Activated gamma-delta T cell (primary cell): Measurements from ENCODE around the gene AK5.
"Not testable (repeated sequence)": the region's sequence is repeated elsewhere in the genome, so short reads cannot be mapped to it uniquely, and the experiment has no call there.

Experiments
- DNase-seq: peaks from one replicate; lab custom pipeline; 2025; lab: John Stamatoyannopoulos, UW

Gene AK5

GRCh38 chr1:77506771-77507170 lies 225.0 kb downstream of the AK5 start:
- DNase-seq, result no peak

- DNase-seq, result no peak
Measured at GRCh38 chr1:77509051-77509492, 227.3 kb downstream of the AK5 start.

DNA sequence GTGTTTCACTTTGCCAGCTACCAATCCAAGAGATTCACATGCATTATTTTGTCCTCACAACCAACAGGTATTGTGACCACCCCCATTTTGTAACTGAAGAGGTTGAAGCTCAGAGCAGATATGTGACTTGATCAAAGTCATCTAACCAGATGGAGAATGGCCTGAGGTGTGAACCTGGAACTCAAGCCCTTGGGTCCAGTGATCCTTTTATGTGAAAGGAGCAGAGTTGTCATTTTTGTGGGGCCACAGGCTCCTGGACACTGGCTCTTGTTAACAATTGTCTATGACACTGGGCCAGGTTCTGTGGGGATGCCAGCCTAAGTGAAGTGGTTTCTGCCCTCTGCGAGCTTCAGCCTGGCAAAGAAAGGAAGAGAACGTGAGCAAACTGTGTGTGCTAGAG lies 228.1 kb downstream of the AK5 start:
- no peak for DNase-seq

GRCh38 chr1:77511440-77511840 lies 229.6 kb downstream of the AK5 start:
- DNase-seq, result no peak

GRCh38 chr1:77512650-77513049 lies 230.8 kb downstream of the AK5 start:
- not testable (repeated sequence) for DNase-seq

DNA sequence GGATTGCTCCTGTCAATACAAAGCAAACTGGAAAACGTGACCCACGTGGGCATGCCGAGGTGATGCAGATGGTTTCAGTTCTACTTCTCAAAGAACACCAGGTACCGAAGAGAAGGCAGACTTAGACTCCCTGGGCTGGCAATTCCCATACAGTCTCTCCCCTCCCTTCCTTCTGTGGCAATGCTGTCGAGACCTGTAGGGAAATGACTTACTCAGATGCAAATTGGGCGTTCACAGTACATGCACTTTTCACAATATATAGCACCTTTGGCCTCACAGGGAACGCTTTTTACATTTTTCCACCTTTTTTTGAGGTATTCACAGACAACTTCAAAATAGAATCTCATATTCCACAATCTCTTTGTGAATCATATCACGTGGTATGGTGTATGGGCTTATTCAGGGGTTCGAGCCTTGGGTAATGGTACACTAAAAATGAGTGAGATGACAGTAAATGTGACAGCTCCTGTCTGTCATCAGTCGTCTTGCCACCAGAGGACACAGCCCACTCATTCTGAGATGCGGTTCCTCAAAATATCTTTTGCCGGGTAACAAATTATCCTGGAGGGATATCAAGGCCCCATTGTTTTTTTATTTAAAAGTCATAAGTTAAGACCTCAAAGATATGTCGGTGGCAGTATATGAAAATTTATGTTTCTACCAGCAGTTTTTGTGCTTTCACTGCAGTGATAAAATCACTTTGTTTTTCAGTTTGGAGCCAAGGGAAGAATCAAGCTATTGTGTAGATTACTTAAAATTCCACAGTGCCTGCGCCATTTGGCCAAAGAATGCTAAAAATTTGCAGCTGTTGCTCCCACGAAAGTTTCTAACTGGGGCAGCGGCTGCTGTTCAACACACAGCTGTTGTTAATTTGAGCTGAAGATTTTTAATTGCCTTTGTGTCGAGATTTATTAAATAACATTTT lies 232.3 kb downstream of the AK5 start:
- DNase-seq, result no peak

DNA sequence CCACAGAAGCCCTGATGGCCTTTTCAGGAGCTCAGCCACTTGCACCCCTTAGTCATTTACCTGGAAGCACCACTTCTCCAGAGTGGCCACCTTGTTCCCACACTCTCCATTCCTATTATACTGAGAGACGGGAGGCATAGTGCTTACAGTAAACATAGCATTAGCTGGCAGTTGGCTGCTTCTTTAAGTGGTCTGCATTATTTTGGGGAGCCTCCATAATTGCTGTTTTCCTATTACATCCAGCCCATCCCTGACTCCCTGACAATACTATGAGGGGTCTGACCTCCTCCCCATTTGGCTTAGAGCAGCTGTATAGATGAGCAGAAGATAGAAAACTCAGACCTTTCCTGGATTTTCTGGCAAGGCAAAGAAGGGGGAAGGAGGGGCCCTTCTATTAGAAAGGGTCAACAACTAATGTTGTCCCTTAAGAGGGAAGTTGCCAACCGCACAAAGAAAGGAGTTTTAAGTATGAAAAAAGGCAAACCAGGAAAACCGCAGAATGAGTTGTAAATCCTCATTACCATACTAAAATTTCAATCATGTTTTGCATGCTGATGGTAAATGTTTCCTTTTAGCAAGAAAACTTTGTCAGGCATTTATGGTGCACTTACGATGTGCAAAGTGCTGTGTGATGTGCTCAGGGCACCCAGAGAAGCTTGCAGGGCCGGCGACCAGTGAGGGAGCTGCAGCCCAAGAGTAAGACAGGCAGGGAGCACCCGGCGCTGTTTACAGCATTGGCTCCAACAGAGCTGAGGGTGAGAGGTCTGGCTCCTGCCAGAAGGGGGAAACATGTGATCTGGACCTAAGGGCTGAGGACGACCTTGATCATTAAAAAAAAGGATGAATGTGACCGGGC lies 233.3 kb downstream of the AK5 start:
- DNase-seq, result no peak

- no peak for DNase-seq
Measured at GRCh38 chr1:77516106-77516505, 234.3 kb downstream of the AK5 start.

DNA sequence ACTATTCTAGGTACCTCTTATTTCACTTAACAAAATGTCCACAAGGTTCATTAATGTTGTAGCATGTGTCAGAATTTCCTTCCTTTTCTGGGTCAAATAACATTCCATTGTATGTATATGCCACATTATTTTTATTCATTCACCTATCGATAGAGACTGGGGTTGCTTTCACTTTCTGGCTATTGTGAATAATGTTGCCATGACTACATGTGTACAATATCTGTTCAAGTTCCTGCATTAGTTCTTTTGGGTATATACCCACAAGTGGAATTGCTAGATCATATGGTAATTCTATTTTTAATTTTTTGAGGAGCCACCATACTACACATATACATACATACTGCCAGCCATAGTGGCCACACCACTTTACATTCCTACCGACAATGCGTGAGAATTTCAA lies 242.2 kb downstream of the AK5 start:
- DNase-seq, result no peak

DNA sequence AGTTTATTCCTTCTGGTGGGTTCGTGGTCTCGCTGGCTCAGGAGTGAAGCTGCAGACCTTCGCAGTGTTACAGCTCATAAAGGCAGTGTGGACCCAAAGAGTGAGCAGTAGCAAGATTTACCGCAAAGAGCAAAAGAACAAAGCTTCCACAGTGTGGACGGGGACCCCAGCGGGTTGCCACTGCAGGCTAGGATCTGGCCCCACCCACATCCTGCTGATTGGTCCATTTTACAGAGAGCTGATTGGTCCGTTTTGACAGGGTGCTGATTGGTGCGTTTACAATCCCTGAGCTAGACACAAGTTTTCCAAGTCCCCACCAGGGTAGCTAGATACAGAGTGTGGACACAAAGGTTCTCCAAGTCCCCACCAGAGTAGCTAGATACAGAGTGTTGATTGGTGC lies 249.3 kb downstream of the AK5 start:
- not testable (repeated sequence) for DNase-seq

- not testable (repeated sequence) for DNase-seq
Measured at GRCh38 chr1:77531596-77532280, 249.9 kb downstream of the AK5 start.

GRCh38 chr1:77532641-77533040 lies 250.8 kb downstream of the AK5 start:
- no peak for DNase-seq

GRCh38 chr1:77533660-77534305 lies 252.0 kb downstream of the AK5 start:
- no peak for DNase-seq

DNA sequence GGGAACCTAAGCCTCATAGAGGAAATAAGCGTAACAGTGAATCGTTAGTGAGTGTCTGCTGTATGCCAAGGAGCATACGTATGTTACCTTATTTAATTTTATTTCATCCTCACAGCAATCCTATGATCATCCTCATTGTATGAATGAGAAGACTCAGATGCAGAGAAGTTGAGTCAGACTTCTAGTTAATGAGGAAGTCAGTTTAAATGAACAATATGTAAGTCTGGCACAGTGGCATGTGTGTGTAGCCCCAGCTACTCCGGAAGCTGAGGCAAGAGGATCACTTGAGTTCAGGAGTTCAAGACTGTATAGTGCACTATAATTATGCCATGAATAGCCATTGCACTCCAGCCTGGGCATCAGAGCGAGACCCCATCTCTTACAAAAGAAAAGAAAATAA lies 252.6 kb downstream of the AK5 start:
- no peak for DNase-seq

- no peak for DNase-seq
Measured at GRCh38 chr1:77536813-77537212, 255.0 kb downstream of the AK5 start.

DNA sequence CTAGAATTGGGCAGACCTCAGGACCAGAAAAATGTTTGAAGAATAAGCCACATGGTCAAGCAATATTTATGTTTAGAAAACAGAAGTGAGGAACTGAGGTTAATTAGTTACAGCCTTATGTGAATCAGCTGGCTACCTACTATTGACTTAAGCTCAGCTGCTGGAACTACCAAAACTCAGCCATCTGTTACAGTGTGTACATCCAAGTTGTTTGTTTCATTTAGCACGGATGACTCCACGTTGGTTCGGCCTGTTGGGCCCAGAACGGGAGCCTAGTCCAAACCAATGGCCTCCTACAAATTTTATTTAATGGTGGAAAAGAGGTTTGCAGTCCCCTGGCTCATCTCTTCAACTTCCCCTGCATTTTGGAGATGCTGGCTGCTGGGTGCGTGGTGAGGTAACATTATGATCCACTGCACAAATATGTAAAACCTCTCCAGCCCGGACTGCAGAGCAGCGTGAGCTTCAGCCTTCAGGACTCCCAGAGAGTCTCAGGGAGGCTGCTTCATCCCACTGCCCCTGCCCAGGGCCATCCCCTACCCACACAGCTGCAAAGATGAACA lies 257.2 kb downstream of the AK5 start:
- no peak for DNase-seq

DNA sequence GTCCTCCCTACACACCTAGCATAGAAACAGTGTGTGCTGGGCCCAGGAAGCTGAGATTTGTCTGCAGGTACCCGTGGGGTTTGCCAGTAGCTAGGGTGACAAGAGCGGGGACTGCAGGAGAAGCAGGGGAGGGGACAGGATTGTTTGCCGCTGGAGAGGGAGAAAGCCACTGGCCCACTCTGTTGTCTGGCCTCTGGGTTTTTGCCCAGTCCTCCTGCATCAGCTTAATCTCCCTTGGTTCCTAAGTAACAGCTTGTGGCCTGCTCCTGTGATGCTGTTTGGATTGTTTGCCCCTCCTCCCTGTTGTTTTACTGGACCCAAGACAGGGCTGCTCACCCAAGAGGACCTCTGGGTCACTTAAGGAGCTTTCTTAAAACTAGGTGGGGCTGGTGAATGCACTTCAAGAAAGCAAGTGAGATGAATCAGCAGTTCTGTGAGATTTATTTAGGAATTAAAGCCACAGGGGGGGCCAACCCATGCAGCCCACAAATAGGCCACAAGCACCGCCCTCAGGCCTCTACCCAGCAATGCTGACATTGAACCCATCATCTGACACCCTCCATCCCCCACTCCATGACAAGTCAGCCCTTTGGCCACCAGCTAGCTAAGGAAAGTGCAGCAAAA lies 257.8 kb downstream of the AK5 start:
- DNase-seq, result no peak

DNA sequence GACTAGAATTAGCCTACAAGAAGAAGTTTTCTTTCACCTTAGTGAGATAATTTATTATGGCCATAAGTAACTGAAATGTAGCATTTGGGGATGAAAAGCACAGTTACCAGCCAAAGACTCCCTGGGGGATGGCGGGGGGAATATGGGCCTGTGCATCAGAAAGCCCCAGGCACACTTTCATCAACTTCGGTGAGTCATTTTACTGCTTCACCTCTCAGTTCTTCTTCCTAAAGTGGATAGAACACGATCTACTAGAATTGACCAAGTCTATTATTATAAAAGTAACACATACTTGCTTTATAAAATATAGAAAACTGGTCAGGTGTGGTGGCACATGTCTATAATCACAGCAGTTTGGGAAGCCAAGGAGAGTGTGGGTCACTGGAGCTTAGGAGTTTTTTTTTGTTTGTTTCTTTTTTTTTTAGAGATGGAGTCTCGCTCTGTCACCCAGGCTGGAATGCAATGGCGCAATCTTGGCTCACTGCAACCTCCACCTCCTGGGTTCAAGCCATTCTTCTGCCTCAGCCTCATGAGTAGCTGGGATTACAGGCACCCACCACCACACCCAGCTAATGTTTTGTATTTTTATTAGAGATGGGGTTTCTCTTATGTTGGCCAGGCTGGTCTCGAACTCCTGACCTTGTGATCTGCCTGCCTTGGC lies 258.8 kb downstream of the AK5 start:
- no peak for DNase-seq

- DNase-seq, result no peak
Measured at GRCh38 chr1:77541162-77541545, 259.3 kb downstream of the AK5 start.

DNA sequence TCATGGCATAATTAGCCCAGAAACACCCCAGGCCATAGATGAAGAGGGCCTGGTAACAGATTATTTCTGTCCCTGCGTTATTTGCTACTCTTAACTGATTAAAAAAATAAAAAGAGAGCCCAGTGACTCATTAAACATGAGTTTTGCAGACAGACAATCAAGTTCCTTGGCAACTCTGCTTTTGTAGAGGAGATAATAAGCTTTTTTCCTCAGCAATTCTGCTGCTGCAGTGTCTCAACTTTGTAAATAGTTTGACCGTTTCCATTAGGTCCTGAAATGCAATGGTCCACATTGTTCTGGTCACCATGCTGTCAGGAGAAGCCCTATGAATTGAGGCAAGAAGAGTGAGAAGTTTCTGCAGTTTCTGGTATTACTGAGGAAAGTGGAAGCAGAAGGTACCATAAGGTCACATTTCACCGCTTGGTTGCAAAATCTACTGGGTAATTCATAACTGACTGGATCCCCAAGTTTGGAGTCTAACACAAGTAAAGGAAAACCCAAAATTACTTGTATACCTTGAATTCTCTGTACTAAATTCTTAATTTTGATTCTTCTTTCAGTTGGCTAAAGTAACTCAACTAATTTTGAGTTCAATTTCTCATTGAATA lies 261.1 kb downstream of the AK5 start:
- DNase-seq, result no peak
